Measurements from ENCODE around the gene CEBPA.

DNA sequence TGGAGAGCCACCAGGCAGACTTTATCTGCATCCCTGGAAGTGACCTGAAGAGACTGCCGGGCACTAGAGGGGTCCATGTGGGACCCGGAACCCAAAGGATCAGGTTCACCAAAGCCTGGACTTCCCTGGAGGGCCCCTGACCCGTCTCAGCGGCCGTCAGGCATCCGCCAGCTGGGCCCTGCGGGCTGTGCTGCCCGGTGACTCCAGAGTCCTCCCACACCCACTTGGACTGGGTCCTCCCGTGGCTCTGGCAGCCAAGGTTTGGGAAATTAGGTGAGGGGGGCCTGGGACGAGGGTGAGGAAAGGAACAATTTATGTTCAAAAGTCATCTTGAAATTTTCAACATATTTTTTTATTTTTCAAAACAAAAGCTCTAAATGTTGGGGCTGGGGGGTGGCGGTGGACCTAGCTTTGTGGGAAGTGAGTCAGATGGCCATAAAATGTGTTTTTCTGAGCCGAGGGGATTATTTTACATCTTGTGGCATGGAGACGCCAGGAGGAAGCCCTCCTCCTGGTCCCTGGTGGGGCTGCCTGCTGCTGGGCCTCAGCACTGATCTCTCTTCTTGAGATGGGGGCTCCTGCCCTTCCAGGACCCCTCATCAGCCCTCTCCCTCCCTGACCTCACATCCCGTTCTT, 20.2 kb downstream of the CEBPA start:
- TF ChIP-seq POU2F2 (IDR thresholded peaks at IDR 0.05; ENCODE audit: low read depth, low read length) (no peak), POLR2A (IDR thresholded peaks at IDR 0.05; ENCODE audit: low read depth, low read length) (no peak), TAF1 (IDR thresholded peaks at IDR 0.05; ENCODE audit: low read depth, low read length) (no peak)
